ENCODE results near the gene ZFYVE19. TPM values are rescaled to one million over a fixed set of nuclear protein-coding genes. Genes with fewer than 3 reads are reported as not detected.
A peak's percentile ranks its signal among the peaks of the same experiment; 100 is the strongest.

Gene ZFYVE19
- total and polyA plus RNA-seq, 2 of the 13 experiments (the other 11 are each of a cell fraction or from before 2014, with no cell fraction given) = 23.3 to 44.0 TPM

GRCh38 chr15:40782609-40783227 is 24.2 kb upstream of the ZFYVE19 start (continued):
- TF ChIP-seq THAP7 (CRISPR knock-in tag; IDR thresholded peaks at IDR 0.05) (no peak), ZNF772 (CRISPR knock-in tag; IDR thresholded peaks at IDR 0.05) (no peak), ZNF441 (CRISPR knock-in tag; IDR thresholded peaks at IDR 0.05; ENCODE audit: borderline replicate concordance) (no peak), HMG20A (CRISPR knock-in tag; IDR thresholded peaks at IDR 0.05; ENCODE audit: borderline replicate concordance) (no peak), PAXIP1 (CRISPR knock-in tag; conservative IDR thresholded peaks at IDR 0.05) (no peak), ZBTB21 (CRISPR knock-in tag; IDR thresholded peaks at IDR 0.05) (no peak), NR1H2 (CRISPR knock-in tag; IDR thresholded peaks at IDR 0.05; ENCODE audit: borderline replicate concordance, low read depth) (no peak), BRF2 (CRISPR knock-in tag; IDR thresholded peaks at IDR 0.05) (no peak), NKX3-1 (CRISPR knock-in tag; IDR thresholded peaks at IDR 0.05) (no peak), ZSCAN9 (CRISPR knock-in tag; IDR thresholded peaks at IDR 0.05; ENCODE audit: borderline replicate concordance) (0 out of 2 replicates have a peak, but pooled peaks have one; percentile 43), ZNF232 (CRISPR knock-in tag; IDR thresholded peaks at IDR 0.05; ENCODE audit: borderline replicate concordance) (no peak), HMGA1 (CRISPR knock-in tag; conservative IDR thresholded peaks at IDR 0.05) (no peak), GABPA (IDR thresholded peaks at IDR 0.05; ENCODE audit: low read depth, low read length) (no peak), GABPA (CRISPR knock-in tag; IDR thresholded peaks at IDR 0.05; ENCODE audit: low read depth) (no peak), MXD4 (CRISPR knock-in tag; IDR thresholded peaks at IDR 0.05) (0 out of 2 replicates have a peak, but pooled peaks have one; percentile 33), SIN3B (IDR thresholded peaks at IDR 0.05; ENCODE audit: low read length) (no peak), AKNA (CRISPR knock-in tag; IDR thresholded peaks at IDR 0.05; ENCODE audit: borderline replicate concordance) (no peak), PTBP1 (IDR thresholded peaks at IDR 0.05; ENCODE audit: low read depth, low read length, poor library complexity, severe bottlenecking) (no peak), ZNF792 (CRISPR knock-in tag; IDR thresholded peaks at IDR 0.05) (no peak), ZNF432 (CRISPR knock-in tag; IDR thresholded peaks at IDR 0.05; ENCODE audit: borderline replicate concordance) (no peak), ZNF143 (CRISPR knock-in tag; IDR thresholded peaks at IDR 0.05) (no peak), IKZF1 (IDR thresholded peaks at IDR 0.05) (no peak)

Data from HepG2 (cell line).